RCC 7860 (cell line): ENCODE measurements around the gene DOK6.
"Not testable (repeated sequence)": the region's sequence is repeated elsewhere in the genome, so short reads cannot be mapped to it uniquely, and the experiment has no call there.

ENCODE experiments used
- DNase-seq: peaks from one replicate; pipeline ENCODE4 v3.0.0-alpha.2; 2015; ENCODE audit warnings: low spot score
- FAIRE-seq: peaks from 2 replicates; lab custom pipeline; 2012; peaks lifted over from hg19 to GRCh38; lab: Jason Lieb, UNC

Gene DOK6

DNA sequence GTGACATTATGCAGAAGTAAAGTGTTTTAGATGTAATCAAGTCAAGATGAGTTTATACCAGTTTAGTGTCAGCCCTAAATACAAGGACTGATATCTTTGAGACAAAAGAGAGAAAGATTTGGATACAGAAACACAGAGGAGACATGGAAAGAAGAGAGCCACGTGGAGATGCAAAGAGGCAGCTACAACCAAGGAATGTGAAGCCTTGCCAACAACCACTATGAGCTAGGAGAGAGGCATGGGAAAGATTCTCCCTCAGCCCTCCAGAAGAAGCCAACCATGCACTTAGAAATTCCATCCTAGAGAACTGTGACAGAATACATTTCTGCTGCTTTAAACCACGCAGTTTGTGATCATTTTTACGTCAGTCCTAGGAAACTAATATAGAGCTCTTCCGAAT lies 217.2 kb downstream of the DOK6 start:
- DNase-seq, result no peak
- no peak for FAIRE-seq

DNA sequence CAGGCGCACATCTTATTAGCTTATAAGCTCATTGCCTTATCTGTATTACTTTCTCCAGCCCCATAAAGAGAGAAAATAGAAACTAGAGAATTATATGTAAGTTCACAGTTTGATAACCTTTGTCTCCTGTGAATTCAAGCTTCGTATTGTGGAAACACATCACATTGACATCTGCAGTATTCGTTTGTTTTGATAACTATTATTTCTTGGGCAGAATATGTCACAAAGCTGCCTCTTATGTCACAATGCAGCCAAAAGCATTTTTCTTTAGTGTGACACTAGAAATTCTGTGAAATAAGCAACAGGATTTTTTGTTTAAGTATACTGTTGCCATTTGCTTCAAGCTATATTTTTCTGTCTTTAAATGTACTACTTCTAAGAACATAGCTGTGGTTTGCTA lies 221.5 kb downstream of the DOK6 start:
- no peak for DNase-seq
- no peak for FAIRE-seq

DNA sequence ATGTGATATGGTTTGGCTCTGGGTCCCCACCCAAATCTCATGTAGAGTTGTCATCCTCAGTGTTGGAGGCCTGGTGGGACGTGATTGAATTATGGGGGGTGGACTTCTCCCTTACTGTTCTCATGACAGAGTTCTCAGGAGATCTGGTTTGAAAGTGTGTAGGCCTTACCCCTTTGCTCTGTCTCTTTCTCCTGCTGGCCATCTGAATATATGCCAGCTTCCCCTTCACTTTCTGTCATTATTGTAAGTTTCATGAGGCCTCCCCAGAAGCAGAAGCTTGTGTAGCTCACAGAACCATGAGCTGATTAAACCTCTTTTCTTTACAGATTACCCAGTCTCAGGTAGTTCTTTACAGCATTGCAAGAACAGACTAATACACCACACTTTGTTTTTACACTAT lies 222.3 kb downstream of the DOK6 start:
- no peak for DNase-seq
- no peak for FAIRE-seq

DNA sequence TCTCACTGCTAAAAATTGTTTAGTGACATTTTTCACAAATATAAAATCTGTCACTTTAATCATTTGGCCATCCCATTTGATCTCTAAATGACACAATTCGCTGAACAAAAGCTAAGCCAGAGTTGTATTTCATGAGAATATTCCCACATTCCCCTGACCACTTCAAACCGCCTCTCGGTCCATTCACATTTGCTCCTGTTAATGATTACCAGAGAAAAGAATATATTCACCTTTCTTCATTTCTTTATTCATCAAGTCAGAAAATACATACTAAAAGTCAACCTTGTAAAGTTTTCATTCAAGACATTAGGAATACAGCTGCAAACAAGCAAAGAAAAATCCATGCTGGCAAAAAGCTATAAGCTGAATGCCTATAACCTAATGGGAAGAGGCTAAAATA lies 225.5 kb downstream of the DOK6 start:
- DNase-seq, result no peak
- FAIRE-seq, result no peak

DNA sequence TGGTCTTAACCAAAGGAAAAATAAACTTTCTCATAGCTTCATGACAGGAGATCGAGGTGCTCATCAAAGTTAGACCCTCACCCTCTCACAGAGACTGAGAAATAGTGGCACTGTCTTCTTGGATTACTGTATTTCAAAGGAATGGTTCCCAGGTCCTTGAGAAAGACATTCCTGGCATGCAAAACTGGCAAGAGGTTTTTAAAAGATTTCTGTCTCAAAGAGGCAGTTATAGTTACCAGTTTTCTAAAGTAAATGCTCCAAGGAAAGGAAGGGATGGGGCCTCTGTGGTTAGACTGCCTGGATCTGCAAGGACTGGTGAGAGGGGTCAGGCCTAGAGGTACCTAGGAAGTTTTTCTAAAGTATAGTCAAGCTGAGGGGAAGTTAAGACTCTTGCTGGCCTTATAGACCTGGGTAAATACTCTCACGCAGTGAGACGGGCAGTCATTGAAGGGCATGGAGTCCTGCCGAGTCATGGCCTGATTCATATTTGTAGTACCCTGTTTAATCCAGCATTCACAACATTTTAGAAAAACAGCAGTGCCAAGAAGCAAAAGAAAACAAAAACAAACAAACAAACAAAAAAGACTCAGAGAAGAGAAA lies 226.1 kb downstream of the DOK6 start:
- FAIRE-seq (no peak), DNase-seq (no peak)

DNA sequence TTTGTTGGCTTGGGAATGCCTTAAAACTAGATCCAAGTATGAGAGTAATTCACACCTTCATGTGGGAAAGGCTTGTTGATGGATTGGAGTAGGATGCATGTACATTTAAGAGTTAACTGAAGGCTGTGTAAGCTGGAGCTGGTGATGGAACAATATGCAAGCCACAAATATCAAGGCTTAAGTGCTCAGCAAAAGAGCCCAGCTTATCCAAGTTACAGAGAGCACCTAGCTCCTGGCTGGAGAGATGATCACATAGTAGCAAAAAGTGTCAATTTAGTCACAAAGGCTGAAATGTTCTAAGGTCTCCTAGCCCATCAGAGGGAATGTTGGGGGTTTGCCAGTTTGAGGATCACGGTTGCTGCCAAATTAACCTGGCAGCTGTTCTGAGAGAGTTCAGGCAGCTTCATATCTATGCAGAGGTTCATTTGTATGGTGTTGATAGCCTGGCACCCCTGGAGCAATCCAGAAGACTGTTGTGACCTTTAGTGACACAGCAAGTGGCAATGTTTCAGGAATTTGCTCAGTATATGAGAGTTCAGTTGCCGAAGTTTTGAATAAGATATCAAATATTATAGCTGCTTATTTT lies 228.2 kb downstream of the DOK6 start:
- DNase-seq (no peak), FAIRE-seq (no peak)

DNA sequence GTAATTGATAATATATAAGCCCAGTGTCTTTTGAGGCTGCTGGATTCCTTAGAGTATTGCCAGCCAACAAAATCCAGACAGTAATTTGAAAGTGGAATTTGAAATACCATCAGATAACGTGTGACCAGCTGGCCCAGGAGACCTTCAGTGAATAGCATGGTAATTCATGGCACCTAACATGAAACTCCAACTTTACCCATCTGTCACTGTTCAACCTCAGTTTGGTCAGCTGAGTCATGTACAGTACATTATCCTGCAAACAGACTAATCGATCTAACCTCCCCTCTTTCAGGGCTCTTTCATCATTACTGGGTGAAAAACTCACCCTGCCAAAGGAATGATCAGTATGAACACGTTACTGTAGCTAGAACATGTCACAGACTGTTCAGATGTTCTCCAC lies 230.6 kb downstream of the DOK6 start:
- no peak for DNase-seq
- no peak for FAIRE-seq

DNA sequence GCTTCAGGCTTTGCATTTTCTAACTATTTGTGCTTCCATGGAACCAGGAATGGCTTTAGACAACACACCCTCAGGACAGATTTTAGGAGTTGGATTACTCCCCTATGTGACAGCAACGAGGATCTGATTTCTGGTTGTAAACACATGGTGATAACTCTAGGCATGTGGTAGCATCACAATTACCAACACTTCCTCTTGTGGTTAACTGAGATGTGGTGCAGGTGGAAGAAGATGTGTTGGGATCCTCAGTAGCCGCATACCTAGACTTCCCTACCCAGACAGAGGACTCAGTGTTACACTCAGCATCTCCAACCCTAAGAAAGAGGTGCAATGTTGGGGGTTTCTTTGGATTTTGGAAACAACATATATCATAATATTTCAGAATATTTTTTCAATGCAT lies 234.8 kb downstream of the DOK6 start:
- DNase-seq, result no peak
- FAIRE-seq, result no peak

DNA sequence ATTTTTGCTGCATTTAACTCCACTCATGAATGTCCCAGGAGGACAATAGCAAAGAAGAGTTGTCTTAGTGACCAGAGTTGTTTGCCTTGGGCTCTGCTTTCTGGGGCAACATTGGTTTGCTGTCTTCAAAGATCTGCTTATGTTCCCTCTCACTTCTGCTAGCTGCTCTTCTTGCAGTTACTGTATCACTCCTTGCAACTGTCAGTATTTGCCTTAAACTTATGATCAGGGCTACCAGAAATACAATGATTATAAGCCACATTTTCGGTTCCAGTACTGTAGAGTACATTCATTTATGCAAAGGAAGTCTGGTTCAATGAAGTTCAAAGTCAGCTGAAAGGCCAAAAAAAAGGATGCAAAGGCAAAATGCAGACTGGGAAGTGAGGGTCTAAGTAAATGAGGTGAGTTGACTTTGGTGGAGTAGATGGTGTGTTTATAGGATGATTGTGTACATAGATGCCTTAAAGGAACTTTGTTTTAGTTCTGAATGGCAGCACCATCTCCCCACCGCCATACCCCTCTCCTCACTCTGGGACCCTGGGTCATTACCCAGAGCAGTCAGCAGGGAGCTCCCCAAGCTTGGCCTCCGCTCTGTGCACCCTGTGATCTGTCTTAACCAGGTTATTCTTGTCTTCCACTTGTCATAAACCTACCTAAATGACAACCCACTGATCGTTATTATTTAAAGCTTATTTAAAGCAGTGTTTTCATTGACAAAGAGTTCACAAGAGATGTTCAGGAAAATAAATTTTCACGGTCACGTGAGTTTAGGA lies 236.0 kb downstream of the DOK6 start:
- no peak for FAIRE-seq
- DNase-seq, result no peak

DNA sequence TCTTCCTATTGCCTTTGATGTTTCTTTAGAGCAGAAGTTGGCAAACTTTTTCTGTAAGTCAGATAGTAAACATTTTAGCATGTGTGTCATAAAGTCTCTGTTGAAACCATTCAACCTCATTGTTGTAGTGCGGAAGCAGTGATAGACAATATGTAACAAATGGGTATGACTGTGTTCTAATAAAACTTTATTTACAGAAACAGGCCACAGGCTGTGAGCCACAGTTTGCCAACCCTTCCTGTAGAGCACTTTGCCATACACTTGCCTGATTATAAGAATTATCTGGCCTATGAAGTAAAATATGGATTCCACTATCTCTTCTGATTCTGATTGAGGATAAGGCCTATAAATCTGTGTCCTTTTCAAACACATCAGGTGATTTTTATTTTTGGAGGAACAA lies 237.4 kb downstream of the DOK6 start:
- FAIRE-seq, result no peak
- no peak for DNase-seq

DNA sequence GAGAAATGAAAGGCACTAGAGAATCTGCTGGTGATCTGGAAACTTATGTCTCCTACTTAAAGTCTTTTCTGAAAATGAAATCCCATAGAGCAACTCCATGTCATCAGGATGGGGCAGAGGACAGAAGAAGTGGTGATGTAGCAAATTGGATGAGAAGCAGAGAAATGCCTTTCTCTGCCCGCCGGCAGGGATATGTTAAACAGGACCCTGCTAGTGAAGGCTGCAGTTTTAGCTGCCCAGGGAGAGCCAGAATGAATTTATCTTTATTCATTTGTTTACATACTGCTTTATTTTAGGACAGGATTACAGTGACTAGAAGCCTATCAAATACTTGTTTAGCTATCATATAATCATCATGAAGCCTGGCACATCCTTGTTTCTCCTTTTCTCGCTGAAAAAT lies 247.0 kb downstream of the DOK6 start:
- FAIRE-seq (no peak), DNase-seq (no peak)

DNA sequence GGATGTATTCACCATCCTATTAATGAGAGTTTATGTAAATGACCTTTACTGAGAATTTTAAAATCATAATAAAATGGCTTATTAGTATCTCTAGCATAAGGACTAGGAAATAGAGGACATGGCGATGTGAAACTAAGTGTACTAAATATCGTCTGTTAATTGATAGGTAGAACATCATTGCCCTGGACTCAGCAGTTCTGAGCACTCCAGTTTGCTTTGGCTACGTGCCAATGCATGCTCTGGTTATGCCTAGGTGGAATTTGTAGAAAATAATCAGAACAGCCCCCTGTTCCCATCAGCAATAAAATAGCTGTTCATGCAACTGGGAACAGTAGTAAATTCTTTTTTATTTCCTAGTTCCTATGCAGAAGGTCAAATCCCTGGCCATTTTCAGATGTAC lies 247.8 kb downstream of the DOK6 start:
- no peak for FAIRE-seq
- DNase-seq, result no peak

DNA sequence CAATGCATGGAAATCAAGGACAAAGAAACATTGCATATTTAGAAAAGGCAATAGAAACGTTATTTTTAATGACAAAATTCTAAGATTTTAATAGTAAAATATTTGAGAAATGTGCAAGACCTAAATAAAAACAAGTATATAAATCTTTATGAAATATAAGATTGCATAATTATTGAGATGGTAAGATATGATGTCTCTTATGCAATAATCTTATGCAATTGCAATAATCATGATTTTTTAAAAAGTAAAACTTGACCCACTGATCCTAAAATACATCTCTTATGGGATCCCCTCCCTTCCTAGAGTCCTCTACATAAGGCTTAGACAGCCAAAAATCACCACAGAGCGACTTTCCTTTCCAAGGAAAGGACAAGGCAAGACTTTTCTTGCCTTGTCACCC lies 249.0 kb downstream of the DOK6 start:
- no peak for FAIRE-seq
- no peak for DNase-seq

DNA sequence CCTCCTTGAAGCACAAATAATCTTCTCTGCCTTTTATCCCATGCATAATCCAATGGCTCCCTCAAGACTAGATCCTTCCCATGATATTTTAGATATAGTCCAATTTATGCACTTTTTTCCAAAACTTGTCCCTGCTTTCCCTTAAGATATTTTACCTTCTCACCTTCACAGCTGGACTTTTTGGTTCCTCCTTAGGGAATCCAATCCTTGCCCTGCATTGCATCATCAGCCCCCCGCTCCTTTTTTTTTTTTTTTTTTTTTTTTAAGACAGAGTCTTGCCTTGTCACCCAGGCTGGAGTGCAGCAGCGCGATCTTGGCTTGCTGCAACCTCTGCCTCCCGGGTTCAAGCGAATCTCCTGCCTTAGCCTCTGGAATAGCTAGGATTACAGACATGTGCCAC lies 250.6 kb downstream of the DOK6 start:
- DNase-seq (no peak), FAIRE-seq (no peak)

DNA sequence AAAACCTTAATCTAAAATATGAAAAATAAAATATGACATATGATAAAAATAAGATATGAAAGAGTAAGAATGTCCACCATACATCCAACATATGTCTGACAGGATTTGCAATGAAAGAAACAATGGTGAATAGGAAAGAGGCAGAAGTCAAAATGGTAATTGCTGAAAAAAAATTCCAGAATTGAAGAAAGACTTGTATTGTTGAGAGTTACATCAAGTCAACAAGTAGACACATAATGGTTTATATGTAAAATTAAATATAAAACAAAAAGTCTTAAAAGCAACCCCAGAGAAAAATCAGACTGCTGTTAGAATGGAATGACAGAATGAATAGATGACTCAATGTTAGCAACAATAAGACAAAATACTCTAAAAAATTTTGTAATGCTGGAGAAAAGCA lies 255.1 kb downstream of the DOK6 start:
- DNase-seq (no peak), FAIRE-seq (no peak)

DNA sequence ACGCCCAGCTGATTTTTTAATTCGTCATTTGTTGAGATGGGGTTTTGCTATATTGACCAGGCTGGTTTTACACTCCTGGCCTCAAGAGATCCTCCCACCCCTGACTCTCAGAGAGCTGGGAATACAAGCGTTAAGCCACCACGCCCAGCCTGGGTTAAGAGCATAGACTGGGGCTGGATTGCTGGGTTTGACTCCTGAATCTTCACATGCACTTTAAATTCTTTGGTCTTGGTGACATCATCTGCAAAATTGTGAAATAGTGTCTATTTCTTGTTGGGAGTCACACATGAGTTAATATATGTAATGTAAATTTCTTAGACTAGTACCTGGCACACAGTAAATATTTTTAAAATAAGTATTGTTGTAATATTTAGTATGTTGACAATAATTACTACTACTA lies 257.4 kb downstream of the DOK6 start:
- no peak for DNase-seq
- no peak for FAIRE-seq

DNA sequence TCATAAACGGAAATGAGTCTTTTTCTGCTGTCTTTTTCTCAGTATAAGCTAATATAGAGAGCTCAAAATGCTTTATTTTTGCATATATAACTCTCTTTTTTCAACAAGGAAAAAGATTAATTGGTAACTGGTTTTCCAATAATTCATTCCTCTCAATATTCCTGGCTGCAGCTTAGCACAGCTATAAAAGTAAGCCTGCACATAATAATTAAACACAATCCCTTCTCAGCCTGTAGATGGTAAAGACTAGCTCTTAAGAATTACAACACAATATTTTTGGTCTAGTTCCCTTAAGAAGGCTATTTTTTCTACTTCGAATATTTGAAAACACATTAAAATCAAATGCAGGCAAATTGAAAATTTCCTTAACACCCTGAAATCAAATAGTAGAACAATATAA lies 258.0 kb downstream of the DOK6 start:
- DNase-seq (no peak), FAIRE-seq (no peak)

DNA sequence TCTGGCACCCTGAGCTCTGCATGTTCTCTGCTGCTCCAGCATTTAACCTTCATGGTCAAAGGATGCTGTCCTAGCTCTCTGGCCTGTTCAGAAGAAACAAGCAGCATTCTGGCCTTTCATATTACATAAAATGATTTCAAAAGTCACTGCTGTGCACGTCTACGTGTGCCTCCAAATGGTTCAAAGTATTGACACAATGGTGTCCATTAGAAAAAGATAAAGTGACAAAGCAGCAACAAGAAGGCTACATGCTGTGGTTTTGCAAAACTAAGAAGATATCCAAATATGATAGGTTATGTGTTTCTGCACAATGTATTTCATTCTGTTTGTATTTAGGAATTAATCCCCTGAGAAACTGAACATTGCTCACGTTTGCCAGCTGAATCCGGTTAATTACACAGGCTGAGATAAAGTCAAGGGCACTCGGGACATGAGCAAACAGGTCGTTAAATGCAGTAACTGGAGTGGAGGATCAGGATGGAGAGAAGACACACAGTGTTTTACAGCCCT lies 258.5 kb downstream of the DOK6 start:
- no peak for DNase-seq
- FAIRE-seq, result no peak

DNA sequence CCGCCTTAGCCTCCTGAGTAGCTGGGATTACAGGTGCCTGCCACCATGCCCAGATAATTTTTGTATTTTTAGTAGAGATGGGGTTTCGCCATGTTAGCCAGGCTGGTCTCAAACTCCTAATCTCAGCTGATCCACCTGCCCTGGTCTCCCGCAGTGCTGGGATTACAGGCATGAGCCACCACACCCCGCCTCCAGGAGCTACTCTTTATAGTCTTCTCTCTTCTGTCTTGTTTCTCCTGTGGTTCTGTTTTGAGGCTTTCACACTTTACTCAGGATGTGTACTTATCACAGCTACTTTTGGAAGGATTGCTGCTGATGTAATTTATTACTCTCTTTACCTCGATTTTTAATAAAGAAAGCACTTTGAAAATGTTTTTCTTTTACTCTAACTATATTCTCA lies 261.4 kb downstream of the DOK6 start:
- DNase-seq, FAIRE-seq: not testable (repeated sequence)

DNA sequence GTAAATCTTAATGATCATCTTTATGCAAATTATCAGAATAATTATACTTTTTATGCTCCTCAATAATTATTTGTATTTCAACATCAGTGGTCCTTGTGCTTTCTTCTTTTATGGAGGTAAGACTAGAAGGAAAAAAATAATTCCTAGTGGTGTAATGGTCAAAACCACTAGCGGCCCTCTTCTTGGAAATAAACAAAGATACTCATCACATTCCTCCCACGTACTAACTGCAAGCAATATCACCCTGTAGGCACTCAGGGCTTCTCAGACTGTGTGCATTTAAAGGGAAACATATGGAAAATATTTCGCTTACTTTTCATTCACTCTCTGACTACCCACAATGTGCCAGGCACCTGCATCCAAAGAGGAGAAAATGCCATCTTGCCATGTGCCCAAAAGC lies 263.7 kb downstream of the DOK6 start:
- FAIRE-seq (no peak), DNase-seq (no peak)

DNA sequence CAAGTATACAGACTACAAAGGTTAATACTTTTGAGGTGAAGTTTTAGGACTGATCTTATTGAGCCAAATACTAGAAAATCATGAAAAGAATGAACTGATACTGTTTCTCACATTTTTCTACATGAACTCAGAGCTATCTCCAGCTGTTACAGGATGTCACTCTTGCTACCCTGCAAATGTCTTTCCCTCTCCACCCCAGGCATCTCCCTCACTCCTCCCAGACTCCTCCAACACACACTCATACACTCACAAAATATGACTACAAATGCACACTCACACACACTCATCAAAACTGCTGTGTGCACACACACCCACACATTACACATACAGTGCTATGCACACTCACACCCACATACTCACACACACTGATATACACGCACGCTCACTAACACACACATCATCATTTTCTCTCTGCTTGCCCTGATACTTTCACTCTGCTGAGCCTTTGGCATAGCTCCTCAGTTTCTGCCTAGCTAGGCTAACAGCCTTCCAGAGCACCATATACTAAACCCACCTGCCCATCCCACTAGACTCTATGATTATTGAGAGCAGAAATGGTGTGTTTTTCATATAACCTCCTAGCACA lies 273.7 kb downstream of the DOK6 start:
- FAIRE-seq, result no peak
- no peak for DNase-seq

DNA sequence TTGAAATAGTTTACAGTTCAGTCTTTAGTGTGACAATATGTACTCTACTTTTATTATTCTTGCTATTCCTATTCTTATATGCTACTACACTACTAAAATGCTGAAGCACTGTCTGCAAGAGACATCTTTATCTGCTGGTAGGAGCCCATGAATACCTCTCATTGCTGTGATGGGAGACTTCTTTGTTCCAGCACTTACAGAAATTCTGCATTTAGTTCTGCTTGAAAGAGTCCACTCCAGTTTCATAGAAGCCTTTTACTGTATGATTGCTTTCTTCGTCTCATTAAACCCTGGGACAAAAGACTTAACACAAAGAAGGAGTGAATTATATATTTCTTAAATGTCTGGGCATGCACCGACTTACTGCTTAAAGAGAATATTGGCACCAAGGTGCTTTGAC lies 274.3 kb downstream of the DOK6 start:
- DNase-seq (no peak), FAIRE-seq (no peak)
